NCI-H2029 (cell line): ENCODE results near the gene GPC3.
"Not testable (repeated sequence)": the region's sequence is repeated elsewhere in the genome, so short reads cannot be mapped to it uniquely, and the experiment has no call there.

Experiments
- DNase-seq: peaks from one replicate; lab custom pipeline; 2025; lab: John Stamatoyannopoulos, UW

The GPC3 gene

DNA sequence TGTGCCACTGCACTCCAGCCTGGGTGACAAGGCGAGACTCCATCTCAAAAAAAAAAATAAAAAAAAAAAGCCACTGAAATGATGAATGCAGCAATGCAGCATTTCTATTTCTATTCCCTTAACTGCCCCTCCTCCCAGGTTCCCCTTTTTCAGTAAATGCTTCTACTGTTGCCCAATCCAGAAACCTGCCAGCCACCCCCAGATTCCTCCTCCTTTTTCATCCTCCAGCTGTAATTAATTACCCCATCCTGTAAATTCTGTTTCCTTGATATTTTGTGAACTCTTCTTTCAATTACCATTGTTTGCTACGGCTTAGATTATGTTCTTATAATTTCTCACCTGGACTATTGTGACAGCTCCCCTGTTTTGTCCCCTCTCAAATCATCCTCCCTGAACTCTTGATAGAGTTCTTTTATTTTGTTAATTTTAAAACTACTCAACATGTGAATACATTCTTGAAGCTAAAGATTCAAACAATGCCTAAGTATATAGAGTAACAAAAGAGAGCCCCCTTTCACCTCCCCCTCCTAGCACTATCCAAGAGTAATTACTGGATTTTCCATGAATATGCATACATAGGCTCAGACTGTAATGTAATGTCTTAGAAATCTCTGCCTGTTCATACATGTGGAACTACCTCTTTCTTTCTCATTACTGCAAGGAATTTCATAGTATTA, 429.5 kb downstream of the GPC3 start:
- DNase-seq = no peak

DNA sequence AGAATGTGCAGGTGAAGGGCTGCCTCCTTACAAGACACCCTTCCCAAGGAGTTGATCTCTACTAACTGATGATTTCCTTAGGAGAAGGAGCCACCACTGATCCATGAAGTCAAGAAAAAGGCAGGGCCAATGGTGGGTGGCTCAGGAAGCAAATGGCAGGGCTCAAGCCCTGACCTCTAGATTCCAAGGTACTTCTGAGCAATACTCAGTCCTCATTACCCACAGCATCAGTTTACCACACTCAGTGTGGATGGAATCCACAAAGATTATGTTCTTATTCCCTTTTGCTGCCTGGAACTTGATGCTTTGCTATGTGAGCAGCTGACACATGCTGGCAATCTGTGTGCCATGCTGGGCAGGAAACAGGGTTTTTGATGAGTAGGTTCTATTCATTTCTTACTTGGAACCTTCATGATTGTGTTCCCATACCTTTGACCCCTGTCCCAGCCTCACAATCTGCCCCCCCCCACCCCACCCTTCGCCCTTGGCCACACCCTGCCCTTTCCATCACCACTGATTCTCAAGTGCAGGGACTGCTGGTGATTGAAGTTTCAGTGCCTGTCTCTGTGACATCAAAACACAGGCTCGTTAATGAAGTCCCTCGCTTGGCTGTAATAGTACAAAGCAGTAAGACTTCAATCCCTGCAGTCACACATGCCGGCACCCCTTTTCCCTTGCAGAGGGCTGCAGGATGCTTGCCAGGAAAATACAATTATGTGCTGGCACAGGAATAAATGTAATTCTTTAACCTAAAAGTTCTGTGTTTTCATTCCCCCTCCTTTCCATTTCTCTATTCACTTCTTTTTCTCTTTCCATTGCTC, 434.5 kb downstream of the GPC3 start:
- no peak for DNase-seq

DNA sequence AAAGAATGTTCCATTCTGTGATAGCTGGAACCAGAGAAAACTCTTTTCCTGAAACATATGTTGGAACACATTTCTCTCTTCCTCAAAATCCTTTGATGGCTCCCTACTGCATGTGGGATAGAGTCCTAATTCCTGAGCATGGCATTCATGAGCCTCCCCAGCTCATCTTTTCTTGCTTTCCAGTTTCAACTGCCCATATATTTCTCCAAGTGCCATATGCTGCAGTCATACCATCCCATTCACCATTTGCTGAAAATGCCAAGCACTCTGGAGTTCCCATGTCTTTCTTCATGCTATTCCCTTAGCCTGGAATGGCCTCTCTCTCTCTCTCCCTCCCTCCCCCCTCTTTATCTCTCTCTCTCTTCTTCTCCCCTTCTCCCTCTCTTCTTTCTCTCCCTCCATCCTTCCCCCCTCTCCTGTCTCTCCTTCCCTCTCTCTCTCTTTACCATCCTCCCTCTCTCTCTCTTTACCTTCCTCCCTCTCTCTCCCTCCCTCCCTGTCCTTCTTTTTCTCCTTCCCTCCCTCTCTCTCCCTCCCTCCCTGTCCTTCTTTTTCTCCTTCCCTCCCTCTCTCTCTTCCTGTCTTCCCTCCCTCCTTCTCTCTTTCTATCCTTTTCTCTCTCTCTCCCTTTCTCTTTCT, 436.0 kb downstream of the GPC3 start:
- no peak for DNase-seq

DNA sequence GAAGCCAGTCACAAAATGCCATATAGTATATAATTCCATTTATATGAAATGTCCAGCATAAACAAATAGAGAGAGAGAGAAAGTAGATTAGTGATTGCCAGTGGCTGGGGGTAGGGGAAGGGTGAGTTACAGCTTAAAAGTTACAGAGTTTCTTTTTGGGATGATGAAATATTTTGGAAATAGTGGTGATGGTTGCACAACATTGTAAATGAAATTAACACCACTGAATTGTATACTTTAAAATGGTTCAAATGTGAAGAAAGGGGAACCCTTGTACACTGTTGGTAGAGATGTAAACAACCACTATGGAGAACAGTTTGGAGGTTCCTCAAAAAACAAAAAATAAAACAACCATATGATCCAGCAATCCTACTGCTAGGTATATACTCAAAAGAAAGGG, 439.0 kb downstream of the GPC3 start:
- DNase-seq = no peak

DNA sequence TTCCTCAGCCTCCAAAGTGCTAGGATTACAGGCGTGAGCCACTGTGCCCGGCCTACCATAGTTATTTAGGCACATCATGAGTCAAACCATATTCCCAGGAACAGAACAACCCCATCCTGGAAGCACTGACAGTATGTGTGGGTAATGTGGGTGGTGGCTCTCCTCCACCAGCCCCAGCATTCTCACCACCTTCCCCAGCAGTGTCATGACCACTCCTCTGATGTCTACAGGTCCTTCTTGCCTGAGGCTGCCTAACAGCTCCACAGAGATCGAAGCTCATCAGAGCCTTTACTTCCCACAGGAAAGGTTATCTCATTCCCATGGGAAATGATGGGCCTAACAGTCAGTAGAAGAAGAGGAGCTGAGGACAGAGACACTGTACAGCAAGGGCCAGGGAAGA, 440.6 kb downstream of the GPC3 start:
- no peak for DNase-seq

DNA sequence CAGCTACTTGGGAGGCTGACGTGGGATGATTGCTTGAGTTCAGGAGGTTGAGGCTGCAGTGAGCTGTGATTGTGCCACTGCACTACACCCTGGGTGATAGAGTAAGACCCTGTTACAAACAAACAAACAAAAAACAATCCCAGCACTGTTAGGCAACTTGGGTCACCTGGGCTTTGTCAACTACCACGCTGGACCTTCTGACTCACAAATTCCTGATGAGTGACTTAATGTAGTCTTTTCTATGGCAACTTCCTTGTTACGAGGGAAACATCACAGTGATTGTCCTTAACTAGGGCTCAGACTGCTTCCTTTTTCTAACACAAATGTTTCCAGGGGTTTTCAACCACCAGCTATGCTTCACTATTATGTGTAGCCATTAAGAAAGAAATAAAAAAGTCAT, 441.3 kb downstream of the GPC3 start:
- DNase-seq = no peak

DNA sequence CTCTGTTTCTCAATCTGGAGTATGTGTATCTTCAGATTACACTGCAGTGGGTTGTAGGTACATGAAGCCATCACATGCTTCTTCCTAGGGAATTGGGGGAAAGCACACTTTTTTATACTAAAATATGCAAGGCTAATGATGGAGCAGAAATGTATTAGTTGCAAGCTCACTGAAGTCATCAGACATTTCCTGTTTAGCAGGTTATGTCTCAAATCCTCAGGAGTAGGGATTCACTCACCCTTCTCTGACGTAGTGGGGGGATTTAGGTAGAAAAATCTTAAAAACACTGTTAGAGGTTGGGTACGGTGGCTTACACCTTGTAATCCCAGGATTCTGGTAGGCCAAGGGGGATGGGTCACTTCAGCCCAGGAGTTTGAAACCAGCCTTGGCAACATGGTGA, 441.7 kb downstream of the GPC3 start:
- no peak for DNase-seq

DNA sequence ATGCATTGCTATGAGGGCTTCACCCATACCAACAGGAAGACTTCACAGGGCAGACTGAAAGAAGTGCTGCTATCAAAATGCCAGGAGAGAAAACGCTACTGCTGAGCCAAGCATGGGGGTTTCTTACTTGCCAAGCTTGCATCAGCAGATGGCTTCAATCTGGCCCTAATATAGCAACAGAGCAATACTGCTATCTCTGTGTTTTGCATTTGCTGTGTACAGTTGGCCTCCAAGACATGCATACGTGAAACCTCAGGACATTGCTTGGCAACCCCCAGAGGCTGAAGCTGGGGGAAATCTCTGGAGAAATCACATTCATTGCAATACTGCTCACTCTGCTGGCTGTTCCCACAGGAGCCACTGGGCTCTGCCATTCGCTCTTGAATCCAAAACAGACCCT, 442.9 kb downstream of the GPC3 start:
- DNase-seq = no peak

DNA sequence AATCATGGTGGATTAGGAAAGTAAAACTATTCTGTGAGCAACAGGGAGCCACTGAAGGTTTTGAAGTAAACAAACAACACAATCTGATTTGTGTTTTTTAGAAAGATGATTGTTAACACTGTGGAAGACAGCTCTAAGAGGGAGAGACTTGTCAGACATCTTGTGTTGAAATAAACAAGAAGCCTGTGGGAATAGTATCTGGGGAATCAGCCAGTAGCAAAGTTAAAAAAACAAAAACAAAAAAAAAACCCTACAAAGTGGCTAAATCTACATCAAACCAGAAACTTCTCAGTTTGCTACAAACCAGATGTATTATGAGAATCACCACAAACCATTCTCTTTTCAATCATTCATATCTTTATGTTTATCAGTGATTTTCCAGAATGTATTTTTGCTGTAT, 444.4 kb downstream of the GPC3 start:
- DNase-seq = no peak

DNA sequence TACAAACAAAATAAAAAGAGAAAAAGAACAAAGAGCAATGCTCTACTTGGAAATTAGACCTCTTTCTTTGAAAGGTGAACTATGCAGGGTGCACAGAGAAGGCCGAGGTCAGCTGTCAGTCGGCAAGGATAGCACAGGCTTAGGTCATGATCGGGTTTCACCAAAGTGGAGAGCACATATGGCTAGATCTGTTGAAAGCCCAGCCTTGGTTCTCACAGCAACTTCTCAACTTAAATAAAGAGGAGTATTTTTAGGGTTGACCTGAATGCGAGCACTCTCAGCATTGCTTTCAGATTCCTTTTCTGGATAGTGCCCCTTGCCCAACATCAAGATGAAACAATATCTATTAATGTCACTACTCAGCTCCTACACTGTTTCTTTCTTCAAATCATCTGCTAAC, 447.2 kb downstream of the GPC3 start:
- DNase-seq = no peak

DNA sequence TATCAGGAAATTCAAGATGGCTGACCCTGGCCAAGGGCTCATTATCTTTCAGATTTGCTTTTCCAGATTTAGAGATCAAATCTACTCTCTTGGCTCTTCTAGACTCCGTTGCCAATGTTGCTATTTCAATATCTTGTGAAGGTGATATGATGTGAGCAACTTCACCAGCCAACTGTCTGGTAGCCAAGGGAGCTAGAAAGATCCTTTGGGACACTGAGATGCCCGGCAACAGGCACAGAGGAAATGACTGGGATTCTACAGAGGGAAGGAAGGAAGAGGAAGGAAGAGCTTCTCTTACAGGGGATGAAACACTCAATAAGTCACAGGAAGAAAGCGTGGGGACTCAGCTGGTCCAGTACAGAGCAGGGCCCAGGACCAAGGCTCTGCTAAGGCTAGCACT, 448.3 kb downstream of the GPC3 start:
- no peak for DNase-seq

DNA sequence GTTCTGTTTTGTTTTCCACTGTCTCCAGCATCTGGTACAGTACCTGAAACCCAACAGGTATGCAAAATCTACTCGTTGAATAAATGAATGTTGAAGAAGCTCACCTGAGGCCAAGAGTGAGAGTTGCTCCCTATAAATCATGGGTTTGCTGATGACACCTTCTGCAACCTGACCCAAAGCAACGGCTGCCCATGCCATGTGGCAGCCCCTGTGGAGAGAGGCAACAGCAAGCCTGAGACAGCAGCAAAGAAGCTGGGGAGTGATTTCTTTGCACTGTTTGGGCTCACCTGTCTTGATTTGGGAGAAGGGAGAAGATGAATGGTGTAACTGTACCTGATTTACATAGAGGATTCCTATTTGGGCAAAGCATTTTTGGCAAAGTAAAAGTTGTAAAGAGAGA, 450.3 kb downstream of the GPC3 start:
- DNase-seq = no peak

DNA sequence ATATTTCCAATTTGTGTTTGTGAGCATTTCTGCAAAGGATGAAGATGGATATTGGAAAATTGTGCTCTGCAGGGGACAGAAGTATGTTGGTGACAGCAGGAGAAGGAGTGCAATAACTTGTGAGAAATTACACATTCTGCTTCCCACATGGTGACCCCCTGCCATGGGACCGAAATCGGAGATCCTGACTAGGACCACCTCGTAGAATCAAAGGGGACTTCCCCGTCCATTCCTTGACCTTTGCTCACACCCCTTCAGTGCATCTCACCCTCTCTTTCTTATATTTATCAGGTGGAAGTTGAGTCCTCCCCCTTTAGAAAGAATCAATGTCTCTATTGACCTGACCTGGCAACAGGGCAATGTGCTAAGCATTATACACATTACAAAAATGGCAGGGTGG, 451.2 kb downstream of the GPC3 start:
- DNase-seq = no peak

DNA sequence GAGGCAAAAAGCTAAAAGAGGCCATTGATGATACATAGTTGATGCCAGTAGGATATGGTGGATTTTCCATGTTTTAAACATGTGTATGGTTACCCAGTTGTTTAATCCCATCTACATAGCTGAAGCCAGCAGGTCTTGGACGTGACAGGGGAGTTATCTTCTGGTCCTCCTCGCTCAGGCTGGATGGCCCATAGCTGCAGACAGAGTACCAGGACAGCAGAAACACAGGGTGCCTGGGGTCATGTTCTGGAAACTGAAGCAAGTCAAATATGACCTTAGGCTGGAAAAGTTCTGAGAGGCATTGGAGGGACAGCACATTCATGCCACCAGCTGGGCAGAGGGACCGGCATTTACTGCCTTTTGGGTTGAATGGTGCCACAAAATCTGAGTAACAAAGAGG, 452.1 kb downstream of the GPC3 start:
- DNase-seq = no peak

DNA sequence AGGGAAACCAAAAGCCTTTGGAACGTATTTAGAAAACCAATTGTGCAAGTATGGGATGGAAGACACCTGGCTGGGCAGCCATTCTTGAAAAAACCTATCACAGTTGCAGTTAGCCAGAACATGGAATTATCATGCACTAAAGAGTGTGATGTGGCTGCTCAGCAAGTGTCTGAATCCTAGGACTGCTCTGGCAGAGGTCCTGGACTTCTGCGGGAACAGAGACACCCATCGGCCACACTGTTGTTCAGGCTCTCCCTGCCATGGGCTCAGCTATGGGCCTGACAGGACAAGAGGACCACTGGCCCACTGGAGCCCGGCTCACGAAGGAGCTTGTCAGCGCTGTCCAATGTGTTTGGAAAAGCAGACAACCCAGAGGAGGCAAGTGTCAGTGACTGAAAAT, 454.4 kb downstream of the GPC3 start:
- no peak for DNase-seq

DNA sequence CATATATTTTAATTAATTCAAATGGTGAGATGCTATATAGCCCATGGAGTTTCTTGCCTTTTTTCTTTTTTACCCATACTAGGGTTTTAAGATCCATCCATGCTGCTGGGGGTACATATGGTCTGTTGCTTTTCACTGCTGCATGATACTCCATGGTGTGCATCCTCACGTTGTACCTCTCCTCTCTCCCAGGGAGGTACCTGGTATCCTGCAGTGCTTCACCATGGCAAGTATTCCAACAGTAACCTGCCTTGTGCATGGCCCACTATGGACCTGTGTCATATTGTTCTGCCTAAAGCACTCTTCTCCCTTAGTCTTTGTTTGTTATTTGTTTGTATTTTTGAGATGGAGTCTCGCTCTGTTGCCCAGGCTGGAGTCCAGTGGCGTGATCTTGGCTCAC, 455.8 kb downstream of the GPC3 start:
- DNase-seq = no peak

DNA sequence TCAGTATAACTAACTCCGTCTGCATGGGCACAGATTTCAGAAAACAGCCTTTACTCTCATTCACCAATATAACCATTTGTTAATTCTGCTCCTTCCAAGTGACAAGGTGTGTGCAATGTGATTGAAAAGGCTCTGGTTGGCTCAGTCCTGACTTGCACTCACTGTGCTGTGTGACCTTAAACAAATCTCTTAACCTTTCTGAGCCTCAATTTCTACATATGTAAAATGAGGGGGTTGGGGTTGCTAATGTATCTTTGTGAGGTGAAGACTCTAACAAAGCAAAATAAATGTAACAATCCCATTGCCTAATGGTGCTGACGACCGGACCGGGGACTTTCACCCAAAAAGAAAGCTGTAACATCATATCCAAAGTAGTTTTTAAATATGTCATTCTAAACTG, 457.6 kb downstream of the GPC3 start:
- DNase-seq = no peak

DNA sequence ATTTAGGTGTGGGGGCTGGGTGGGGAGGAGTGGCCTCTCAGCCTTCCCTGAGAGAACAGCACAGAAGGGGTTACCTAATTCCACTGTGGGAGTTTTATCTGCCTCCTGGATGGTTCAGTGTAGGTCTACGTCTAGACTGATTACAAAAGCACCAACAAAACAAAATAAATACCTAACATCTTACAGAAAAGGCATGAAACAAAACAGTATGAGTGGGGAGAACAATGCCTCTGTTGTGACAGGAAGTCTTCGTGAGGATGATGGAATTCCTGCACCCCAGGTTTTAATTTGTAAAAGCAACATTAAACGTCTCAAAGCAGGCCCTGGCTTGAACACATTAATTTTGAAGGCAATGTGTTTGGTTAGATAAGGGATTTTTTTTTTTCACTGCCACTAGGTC, 458.0 kb downstream of the GPC3 start:
- no peak for DNase-seq

DNA sequence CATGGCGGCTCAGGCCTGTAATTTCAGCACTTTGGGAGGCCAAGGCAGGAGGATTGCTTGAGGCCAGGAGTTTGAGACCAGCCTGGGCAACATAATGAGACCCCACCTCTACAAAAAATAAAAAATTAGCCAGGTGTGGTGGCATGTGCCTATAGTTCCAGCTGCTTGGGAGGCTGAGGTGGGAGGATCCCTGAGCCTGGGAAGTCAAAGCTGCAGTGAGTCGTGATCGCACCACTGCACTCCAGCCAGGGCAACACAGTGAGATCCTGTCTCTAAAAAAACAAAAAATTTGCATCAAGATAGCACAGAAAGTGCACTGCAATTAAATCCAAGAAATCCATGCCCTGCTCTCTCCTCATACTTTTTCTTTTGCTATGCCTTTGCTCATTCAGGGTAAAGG, 458.6 kb downstream of the GPC3 start:
- not testable (repeated sequence) for DNase-seq

DNA sequence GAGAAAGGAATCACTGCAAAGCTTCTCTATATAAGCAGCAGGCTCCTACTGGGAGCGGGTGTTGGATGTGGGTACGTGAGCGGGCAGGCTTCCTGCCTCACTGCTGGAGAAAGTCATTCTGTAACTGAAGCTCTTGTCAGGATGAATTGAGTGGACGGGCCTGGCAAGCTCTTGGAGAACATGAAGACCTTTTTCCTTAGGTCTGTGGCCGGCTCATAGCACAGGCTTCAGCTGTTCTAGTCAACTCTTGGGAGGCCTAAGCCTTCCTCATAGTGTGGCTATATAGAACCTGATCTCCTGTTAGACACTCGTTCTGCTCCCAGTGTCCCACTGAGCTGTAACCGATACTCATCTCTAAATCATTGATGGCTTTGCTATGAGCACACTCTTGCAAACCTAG, 461.9 kb downstream of the GPC3 start:
- no peak for DNase-seq

DNA sequence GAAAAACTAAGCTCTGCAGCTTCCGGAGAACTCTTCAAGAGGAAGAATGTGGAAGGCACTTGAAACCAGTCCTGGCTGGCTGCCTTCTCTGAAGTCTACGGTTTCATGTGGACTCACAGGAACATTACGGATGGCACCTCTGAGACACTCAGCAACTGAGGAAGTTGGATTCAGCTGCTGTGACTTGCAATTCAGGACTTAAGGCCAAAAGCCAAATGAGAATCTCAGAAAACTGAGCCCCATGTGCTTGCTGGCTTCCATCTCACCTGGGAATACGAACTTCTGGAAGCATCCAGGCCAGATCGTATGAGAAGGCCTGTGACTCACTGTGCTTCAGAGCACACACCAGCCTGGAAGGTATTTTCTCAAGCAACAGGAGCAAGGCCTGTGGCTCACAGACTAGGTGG, 462.3 kb downstream of the GPC3 start:
- no peak for DNase-seq

DNA sequence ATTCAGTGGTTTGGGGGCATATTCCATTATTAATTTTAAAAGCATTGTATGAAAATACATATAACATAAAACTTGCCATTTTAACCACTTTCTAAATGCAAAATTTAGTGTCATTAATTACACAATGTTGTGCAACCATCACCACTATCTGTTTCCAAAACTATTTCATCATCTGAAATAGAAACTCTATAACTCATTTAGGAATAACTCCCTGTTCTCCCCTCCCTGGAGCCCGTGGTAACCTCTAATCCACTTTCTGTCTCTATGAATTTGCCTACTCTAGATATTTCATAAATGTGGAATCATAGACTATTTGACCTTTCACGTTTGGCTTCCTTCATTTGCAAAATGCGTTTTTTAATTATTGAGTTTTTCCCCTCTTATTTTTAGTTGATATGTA, 468.7 kb downstream of the GPC3 start:
- no peak for DNase-seq

DNA sequence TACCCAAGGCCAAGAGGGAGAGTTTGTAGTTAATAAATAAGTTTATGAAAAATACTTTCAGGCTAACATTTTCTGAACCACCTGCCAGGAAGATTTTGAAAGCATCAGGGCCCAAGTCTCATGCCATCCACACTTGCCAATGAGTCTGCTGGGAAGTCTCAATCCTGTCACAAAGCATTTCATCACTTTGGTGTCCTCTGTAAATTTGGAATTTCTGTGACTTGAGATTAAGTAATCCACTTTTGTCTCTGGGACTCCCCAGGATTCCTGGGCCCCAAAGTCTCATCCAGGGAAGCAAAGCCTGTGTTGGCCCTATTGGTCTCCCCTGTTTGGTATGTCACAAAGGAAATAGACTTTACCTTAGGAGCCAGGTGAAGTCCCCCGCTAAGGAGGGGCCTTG, 470.9 kb downstream of the GPC3 start:
- no peak for DNase-seq
